NCI-H1436 treated with DMSO at 0.1 percent for 48 hours (cell line): ENCODE data around the gene LARGE1.

Experiments
- DNase-seq: peaks from one replicate; lab custom pipeline; 2025; lab: John Stamatoyannopoulos, UW

The LARGE1 gene

GRCh38 chr22:33819743-33820142 is 100.5 kb downstream of the LARGE1 start:
- DNase-seq = no peak

GRCh38 chr22:33817512-33818127 is 102.7 kb downstream of the LARGE1 start:
- DNase-seq = no peak

GRCh38 chr22:33812360-33812977 is 107.8 kb downstream of the LARGE1 start:
- DNase-seq = no peak

GRCh38 chr22:33811686-33812085 is 108.6 kb downstream of the LARGE1 start:
- no peak for DNase-seq

- DNase-seq = no peak
Observed at GRCh38 chr22:33811208-33811607, 109.1 kb downstream of the LARGE1 start.

GRCh38 chr22:33807470-33807869 is 112.8 kb downstream of the LARGE1 start:
- no peak for DNase-seq

GRCh38 chr22:33806191-33806590 is 114.1 kb downstream of the LARGE1 start:
- no peak for DNase-seq

GRCh38 chr22:33803371-33804282 is 116.6 kb downstream of the LARGE1 start:
- no peak for DNase-seq

- DNase-seq = no peak
Observed at GRCh38 chr22:33798401-33798800, 121.9 kb downstream of the LARGE1 start.

GRCh38 chr22:33796494-33796893 is 123.8 kb downstream of the LARGE1 start:
- DNase-seq = no peak

- DNase-seq = no peak
Observed at GRCh38 chr22:33793475-33793874, 126.8 kb downstream of the LARGE1 start.

- no peak for DNase-seq
Observed at GRCh38 chr22:33792832-33793231, 127.4 kb downstream of the LARGE1 start.

- no peak for DNase-seq
Observed at GRCh38 chr22:33789690-33790253, 130.5 kb downstream of the LARGE1 start.

GRCh38 chr22:33788927-33789326 is 131.3 kb downstream of the LARGE1 start:
- DNase-seq = no peak

GRCh38 chr22:33787645-33788456 is 132.4 kb downstream of the LARGE1 start:
- no peak for DNase-seq

- DNase-seq = no peak
Observed at GRCh38 chr22:33786149-33786548, 134.1 kb downstream of the LARGE1 start.

GRCh38 chr22:33785283-33785968 is 134.8 kb downstream of the LARGE1 start:
- no peak for DNase-seq

GRCh38 chr22:33781411-33781810 is 138.9 kb downstream of the LARGE1 start:
- DNase-seq = no peak

GRCh38 chr22:33780531-33781136 is 139.6 kb downstream of the LARGE1 start:
- DNase-seq = no peak

- no peak for DNase-seq
Observed at GRCh38 chr22:33779243-33779642, 141.0 kb downstream of the LARGE1 start.

- DNase-seq = no peak
Observed at GRCh38 chr22:33776491-33776890, 143.8 kb downstream of the LARGE1 start.
